Lung (tissue), 12 donors: ENCODE data around the gene KEAP1. TPM values are rescaled to one million over a fixed set of nuclear protein-coding genes. Genes with fewer than 3 reads are reported as not detected.
A peak's percentile ranks its signal among the peaks of the same experiment; 100 is the strongest.
"Not testable (repeated sequence)": the region's sequence is repeated elsewhere in the genome, so short reads cannot be mapped to it uniquely, and the experiment has no call there.

Experiments
- ATAC-seq: fragments of 200-7000 bp; cut with Tn5 transposase; one replicate; pipeline ENCODE4 v1.9.1; 2020; ENCODE audit warnings: moderate number of reproducible peaks; ENCODE audit not compliant: insufficient read depth, low FRiP score
- DNase-seq, 3 donors: peaks; one replicate each; pipeline ENCODE4 v3.0.0-alpha.2; 2013 to 2017
- H3K27ac ChIP-seq, 2 donors: one replicate each; pipeline ENCODE4 v1.5.1; 2013; ENCODE audit warnings: mild to moderate bottlenecking in 2 of 2, moderate library complexity in 2 of 2, control low read depth in 1 of 2, inconsistent platforms in 1 of 2, low read depth in 1 of 2, low read length in 1 of 2
- H3K27me3 ChIP-seq, 3 donors: one replicate each; pipeline ENCODE4 v1.5.1; 2013; ENCODE audit warnings: low read length in 2 of 3; ENCODE audit not compliant: control insufficient read depth in 3 of 3, insufficient read depth in 3 of 3
- H3K36me3 ChIP-seq, 4 donors: one replicate each; pipeline ENCODE4 v1.5.1; 2013; ENCODE audit warnings: low read length in 4 of 4, mild to moderate bottlenecking in 1 of 4, moderate library complexity in 1 of 4; ENCODE audit not compliant: control insufficient read depth in 4 of 4, insufficient read depth in 4 of 4
- H3K4me1 ChIP-seq, 5 donors: one replicate each; pipeline ENCODE4 v1.5.1; 2013; ENCODE audit warnings: low read length in 5 of 5, mild to moderate bottlenecking in 2 of 5, moderate library complexity in 1 of 5; ENCODE audit not compliant: control insufficient read depth in 5 of 5, insufficient read depth in 5 of 5
- H3K4me3 ChIP-seq: one replicate; pipeline ENCODE4 v1.5.1; 2013; ENCODE audit warnings: mild to moderate bottlenecking, control low read depth, moderate library complexity
- H3K9ac ChIP-seq, 2 donors: one replicate each; pipeline ENCODE4 v1.5.1; 2013; ENCODE audit warnings: low read length in 2 of 2, control low read depth in 1 of 2; ENCODE audit not compliant: insufficient read depth in 1 of 2
- H3K9me3 ChIP-seq, 4 donors: one replicate each; pipeline ENCODE4 v1.5.1; 2013; ENCODE audit warnings: low read length in 3 of 4, mild to moderate bottlenecking in 1 of 4, moderate library complexity in 1 of 4; ENCODE audit not compliant: control insufficient read depth in 4 of 4, insufficient read depth in 3 of 4
- WGBS, 2 donors: extraction: QIAGEN DNeasy Blood & Tissue Kit; methylation state at CpG; one replicate each; pipeline ENCODE4 v1.1.7; 2013; 5-methylcytosine and 5-hydroxymethylcytosine counted together
- polyA plus RNA-seq, 2 donors: library from polyadenylated mRNA; stranded (reverse); fragments of 200-250 nt; gene quantifications; one replicate each; pipeline ENCODE4 v1.2.1, GENCODE V29; 2013
- total RNA-seq, 2 donors: library from RNA; depleted of rRNA in 1 of 2; stranded (reverse); fragments of >200 nt in 1 of 2; gene quantifications; one replicate each; pipeline ENCODE4 v1.2.1, GENCODE V29; 2014 to 2021
- TF ChIP-seq, protein P1 (sequence below): IDR thresholded peaks from 2 replicates; pipeline ENCODE4 v1.5.1; 2012; ENCODE audit warnings: mild to moderate bottlenecking; ENCODE audit errors: control extremely low read depth, extremely low read depth
- donor health status: control.
- donor health status: control.
- donor health status: Bipolar disorder and iron deficiency.
- donor health status: healthy.
- donor health status: DM: yes; HTN: yes; CAD: no.

The KEAP1 gene
- total and polyA plus RNA-seq, 4 donors, result 44.8 to 73.5 (median 60.3) TPM

DNA sequence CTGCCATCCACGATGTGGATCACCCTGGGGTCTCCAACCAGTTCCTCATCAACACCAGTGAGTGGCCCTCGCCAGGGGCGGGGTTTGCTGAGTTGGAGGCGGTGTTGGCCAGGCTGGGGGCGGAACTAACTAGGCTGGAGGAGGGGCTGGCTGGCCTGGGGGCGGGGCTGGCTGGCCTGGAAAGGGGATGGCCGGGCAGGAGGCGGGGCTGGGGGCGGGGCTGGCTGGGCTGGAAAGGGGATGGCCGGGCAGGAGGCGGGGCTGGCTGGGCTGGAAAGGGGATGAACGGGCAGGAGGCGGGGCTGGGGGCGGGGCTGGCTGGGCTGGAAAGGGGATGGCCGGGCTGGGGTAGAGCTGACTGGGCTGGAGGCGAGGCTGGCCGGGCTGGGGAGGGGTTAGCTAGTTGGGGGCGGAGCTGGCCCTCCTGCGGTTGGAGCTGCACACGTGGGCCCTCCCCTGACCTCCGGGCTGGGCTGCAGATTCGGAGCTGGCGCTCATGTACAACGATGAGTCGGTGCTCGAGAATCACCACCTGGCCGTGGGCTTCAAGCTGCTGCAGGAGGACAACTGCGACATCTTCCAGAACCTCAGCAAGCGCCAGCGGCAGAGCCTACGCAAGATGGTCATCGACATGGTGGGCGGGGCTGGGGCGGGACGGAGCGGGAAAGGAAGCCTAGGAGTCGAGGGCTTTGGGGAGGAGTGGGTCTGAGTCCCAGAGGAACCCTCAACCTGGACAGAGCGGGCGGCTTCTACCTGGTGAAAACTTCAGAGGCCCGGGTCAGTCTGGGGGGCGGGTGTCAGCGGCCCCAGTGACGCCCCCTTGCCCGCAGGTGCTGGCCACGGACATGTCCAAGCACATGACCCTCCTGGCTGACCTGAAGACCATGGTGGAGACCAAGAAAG lies 41.9 kb downstream of the KEAP1 start:
- peaks cover 0 to 6% (median 0%) of the 10 kb centered on the region in 5 donors for H3K4me1 ChIP-seq
- no peak overlapping the region for H3K4me3 ChIP-seq
- no peaks in the 10 kb centered on the region for H3K27me3 ChIP-seq
- no peaks in the 10 kb centered on the region for H3K9me3 ChIP-seq
- DNase-seq, result peak; percentile 87 to 97 (median 88)
- TF ChIP-seq, protein P1, sequence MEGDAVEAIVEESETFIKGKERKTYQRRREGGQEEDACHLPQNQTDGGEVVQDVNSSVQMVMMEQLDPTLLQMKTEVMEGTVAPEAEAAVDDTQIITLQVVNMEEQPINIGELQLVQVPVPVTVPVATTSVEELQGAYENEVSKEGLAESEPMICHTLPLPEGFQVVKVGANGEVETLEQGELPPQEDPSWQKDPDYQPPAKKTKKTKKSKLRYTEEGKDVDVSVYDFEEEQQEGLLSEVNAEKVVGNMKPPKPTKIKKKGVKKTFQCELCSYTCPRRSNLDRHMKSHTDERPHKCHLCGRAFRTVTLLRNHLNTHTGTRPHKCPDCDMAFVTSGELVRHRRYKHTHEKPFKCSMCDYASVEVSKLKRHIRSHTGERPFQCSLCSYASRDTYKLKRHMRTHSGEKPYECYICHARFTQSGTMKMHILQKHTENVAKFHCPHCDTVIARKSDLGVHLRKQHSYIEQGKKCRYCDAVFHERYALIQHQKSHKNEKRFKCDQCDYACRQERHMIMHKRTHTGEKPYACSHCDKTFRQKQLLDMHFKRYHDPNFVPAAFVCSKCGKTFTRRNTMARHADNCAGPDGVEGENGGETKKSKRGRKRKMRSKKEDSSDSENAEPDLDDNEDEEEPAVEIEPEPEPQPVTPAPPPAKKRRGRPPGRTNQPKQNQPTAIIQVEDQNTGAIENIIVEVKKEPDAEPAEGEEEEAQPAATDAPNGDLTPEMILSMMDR, result no peak
- H3K27ac ChIP-seq, result peak overlapping the region in 1 of 2 donors; percentile 45
- peak; percentile 98 for ATAC-seq
- peaks cover 0 to 25% (median 2%) of the 10 kb centered on the region in 4 donors for H3K36me3 ChIP-seq
- no peak overlapping the region for H3K9ac ChIP-seq
- 9 to 13% methylated on average over 37 to 45 of the region's 45 CpGs for WGBS, 2 donors

DNA sequence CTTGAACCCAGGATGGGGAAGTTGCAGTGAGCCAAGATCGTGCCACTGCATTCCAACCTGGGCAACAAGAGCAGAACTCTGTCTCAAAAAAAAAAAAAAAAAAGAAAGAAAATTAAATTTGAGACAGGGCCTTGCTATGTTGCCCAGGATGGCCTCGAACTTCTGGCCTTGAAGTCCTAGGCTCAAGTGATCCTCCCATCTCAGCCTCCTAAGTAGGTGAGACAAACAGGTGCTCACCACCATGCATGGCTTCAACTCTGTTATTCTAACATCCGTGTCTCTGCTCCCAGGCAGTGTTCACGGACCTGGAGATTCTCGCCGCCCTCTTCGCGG lies 42.5 kb downstream of the KEAP1 start:
- 36 to 51% methylated on average over 8 of the region's 8 CpGs for WGBS, 2 donors
- no peaks in the 10 kb centered on the region for H3K27me3 ChIP-seq
- H3K4me1 ChIP-seq, result peaks cover 0 to 6% (median 0%) of the 10 kb centered on the region in 5 donors
- H3K27ac ChIP-seq, result peak overlapping the region in 1 of 2 donors; percentile 14
- peaks cover 0 to 25% (median 2%) of the 10 kb centered on the region in 4 donors for H3K36me3 ChIP-seq
- H3K9me3 ChIP-seq, result no peaks in the 10 kb centered on the region
- H3K4me3 ChIP-seq, result no peak overlapping the region
- H3K9ac ChIP-seq, result no peak overlapping the region
- DNase-seq (no peak), ATAC-seq (no peak)
- TF ChIP-seq, protein P1, result no peak

DNA sequence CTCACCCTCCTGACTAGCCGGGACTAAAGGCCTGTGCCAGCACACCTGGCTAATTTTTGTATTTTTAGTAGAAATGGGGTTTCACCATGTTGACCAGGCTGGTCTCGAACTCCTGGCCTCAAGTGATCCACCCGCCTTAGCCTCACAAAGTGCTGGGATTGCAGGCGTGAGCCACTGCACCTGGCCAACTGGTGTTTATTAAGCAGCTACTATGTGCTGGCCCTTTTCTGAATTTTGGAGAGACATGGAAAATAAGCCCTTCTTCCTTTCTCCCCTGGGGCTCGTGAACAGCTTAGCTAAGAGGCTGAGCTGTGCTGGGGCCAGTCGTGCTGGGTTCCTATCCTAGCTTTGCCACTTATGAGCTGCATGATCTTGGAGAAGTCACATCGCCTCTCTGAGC lies 44.4 kb downstream of the KEAP1 start:
- peaks cover 0 to 21% (median 2%) of the 10 kb centered on the region in 4 donors for H3K36me3 ChIP-seq
- 92% methylated on average over 7 of the region's 7 CpGs for WGBS, 2 donors
- not testable (repeated sequence) for ATAC-seq

DNA sequence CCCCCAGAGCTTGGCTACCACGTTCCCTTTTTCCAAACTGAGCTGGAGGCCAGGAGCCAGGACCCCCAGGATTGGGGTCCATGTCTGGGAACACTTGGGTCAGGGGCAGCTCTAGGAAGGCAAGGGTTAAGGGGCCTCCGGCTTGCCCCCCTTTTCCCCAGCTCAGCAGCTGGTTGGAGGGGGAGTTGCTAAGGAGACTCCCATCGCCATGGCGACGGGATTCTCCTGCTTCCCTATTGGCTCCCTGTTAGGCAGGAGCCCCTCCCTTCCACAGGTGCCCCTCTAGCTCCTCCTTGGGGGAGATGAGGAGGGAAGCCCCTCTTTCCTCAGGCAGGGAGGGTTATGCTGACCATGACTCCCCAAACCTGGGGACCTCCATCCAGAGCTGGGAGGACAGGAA lies 48.9 kb downstream of the KEAP1 start:
- H3K36me3 ChIP-seq, result peaks cover 0 to 25% (median 3%) of the 10 kb centered on the region in 4 donors
- WGBS, 2 donors, result 32 to 65% methylated on average over 5 of the region's 5 CpGs

More for the DNA sequence above, 44.4 kb downstream of the KEAP1 start:
- not testable (repeated sequence) for H3K27me3 ChIP-seq, H3K4me1 ChIP-seq, DNase-seq, H3K27ac ChIP-seq, H3K9me3 ChIP-seq, H3K9ac ChIP-seq, H3K4me3 ChIP-seq

More for the DNA sequence above, 48.9 kb downstream of the KEAP1 start:
- DNase-seq (peak in 1 of 3 donors; percentile 39), ATAC-seq (no peak)
- TF ChIP-seq, protein P1, result no peak
- peaks cover 0 to 6% (median 4%) of the 10 kb centered on the region in 3 donors for H3K27me3 ChIP-seq
- peaks cover 0 to 3% (median 0%) of the 10 kb centered on the region in 5 donors for H3K4me1 ChIP-seq
- no peaks in the 10 kb centered on the region for H3K9me3 ChIP-seq
- H3K27ac ChIP-seq, result no peak overlapping the region
- H3K9ac ChIP-seq, result no peak overlapping the region
- no peak overlapping the region for H3K4me3 ChIP-seq
